GM18907 (cell line): ENCODE results near the gene FAM107A.

Source experiments
- ATAC-seq: cut with Tn5 transposase; IDR thresholded peaks from one replicate; pipeline ENCODE4 v1.9.1; 2021; ENCODE audit warnings: mild to moderate bottlenecking, moderate library complexity; ENCODE audit not compliant: unreplicated experiment

FAM107A gene

GRCh38 chr3:58594117-58594516, 16.9 kb upstream of the FAM107A start:
- no peak for ATAC-seq

- ATAC-seq: no peak
Measured at GRCh38 chr3:58591517-58592510, 14.6 kb upstream of the FAM107A start.

- no peak for ATAC-seq
Measured at GRCh38 chr3:58588030-58588614, 10.9 kb upstream of the FAM107A start.

GRCh38 chr3:58586776-58587192, 9.6 kb upstream of the FAM107A start:
- ATAC-seq: no peak

- peak; percentile 11 for ATAC-seq
Measured at GRCh38 chr3:58585994-58586393, 8.8 kb upstream of the FAM107A start.

- peak; percentile 85 for ATAC-seq
Measured at GRCh38 chr3:58585005-58585786, 8.0 kb upstream of the FAM107A start.

GRCh38 chr3:58584690-58585004, 7.5 kb upstream of the FAM107A start:
- no peak for ATAC-seq

- no peak for ATAC-seq
Measured at GRCh38 chr3:58581328-58582091, 4.3 kb upstream of the FAM107A start.

- no peak for ATAC-seq
Measured at GRCh38 chr3:58580826-58581327, 3.7 kb upstream of the FAM107A start.

- no peak for ATAC-seq
Measured at GRCh38 chr3:58578873-58579272, 1.7 kb upstream of the FAM107A start.

- no peak for ATAC-seq
Measured at GRCh38 chr3:58576716-58577115, 475 bp downstream of the FAM107A start.

GRCh38 chr3:58575971-58576652, 1.1 kb downstream of the FAM107A start:
- ATAC-seq: no peak

GRCh38 chr3:58574682-58575081, 2.5 kb downstream of the FAM107A start:
- no peak for ATAC-seq

GRCh38 chr3:58574106-58574505, 3.1 kb downstream of the FAM107A start:
- no peak for ATAC-seq

- ATAC-seq: no peak
Measured at GRCh38 chr3:58573640-58574039, 3.6 kb downstream of the FAM107A start.

- ATAC-seq: no peak
Measured at GRCh38 chr3:58572634-58573230, 4.5 kb downstream of the FAM107A start.

- ATAC-seq: no peak
Measured at GRCh38 chr3:58572013-58572633, 5.1 kb downstream of the FAM107A start.

- ATAC-seq: no peak
Measured at GRCh38 chr3:58570851-58571250, 6.3 kb downstream of the FAM107A start.
